ENCODE data around the gene EDNRB.

- TF ChIP-seq POLR2A (IDR thresholded peaks at IDR 0.05): no peak
- TF ChIP-seq, protein P1, sequence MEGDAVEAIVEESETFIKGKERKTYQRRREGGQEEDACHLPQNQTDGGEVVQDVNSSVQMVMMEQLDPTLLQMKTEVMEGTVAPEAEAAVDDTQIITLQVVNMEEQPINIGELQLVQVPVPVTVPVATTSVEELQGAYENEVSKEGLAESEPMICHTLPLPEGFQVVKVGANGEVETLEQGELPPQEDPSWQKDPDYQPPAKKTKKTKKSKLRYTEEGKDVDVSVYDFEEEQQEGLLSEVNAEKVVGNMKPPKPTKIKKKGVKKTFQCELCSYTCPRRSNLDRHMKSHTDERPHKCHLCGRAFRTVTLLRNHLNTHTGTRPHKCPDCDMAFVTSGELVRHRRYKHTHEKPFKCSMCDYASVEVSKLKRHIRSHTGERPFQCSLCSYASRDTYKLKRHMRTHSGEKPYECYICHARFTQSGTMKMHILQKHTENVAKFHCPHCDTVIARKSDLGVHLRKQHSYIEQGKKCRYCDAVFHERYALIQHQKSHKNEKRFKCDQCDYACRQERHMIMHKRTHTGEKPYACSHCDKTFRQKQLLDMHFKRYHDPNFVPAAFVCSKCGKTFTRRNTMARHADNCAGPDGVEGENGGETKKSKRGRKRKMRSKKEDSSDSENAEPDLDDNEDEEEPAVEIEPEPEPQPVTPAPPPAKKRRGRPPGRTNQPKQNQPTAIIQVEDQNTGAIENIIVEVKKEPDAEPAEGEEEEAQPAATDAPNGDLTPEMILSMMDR (IDR thresholded peaks at IDR 0.05): no peak
These were observed 56.9 kb downstream of the EDNRB start for GRCh38 chr13:77861741-77862140.
